GM19468 (cell line): ENCODE results near the gene MRPL10.

ENCODE experiments used
- ATAC-seq: cut with Tn5 transposase; IDR thresholded peaks from one replicate; pipeline ENCODE4 v1.9.1; 2021; ENCODE audit warnings: mild to moderate bottlenecking, moderate library complexity, moderate number of reproducible peaks; ENCODE audit not compliant: unreplicated experiment; ENCODE audit errors: extremely low read depth

The MRPL10 gene

GRCh38 chr17:47841488-47842291, 10.3 kb upstream of the MRPL10 start:
- no peak for ATAC-seq

- peak; percentile 57 for ATAC-seq
Observed at GRCh38 chr17:47840742-47841487, 9.6 kb upstream of the MRPL10 start, which contains the start of gene SCRN2. Gene SCRN2 (minus strand): TSS chr17:47841273. CDS start chr17:47840843, 430 bp downstream.

GRCh38 chr17:47840001-47840741, 8.8 kb upstream of the MRPL10 start:
- no peak for ATAC-seq

- ATAC-seq: no peak
Observed at GRCh38 chr17:47839071-47839470, 7.7 kb upstream of the MRPL10 start.

- ATAC-seq: no peak
Observed at GRCh38 chr17:47838636-47839035, 7.3 kb upstream of the MRPL10 start.

- ATAC-seq: no peak
Observed at GRCh38 chr17:47837401-47838039, 6.2 kb upstream of the MRPL10 start.

GRCh38 chr17:47836601-47837000, 5.3 kb upstream of the MRPL10 start:
- ATAC-seq: no peak

- ATAC-seq: no peak
Observed at GRCh38 chr17:47834756-47835155, 3.4 kb upstream of the MRPL10 start.

- ATAC-seq: no peak
Observed at GRCh38 chr17:47831934-47832327, 590 bp upstream of the MRPL10 start.

GRCh38 chr17:47830396-47831002, 842 bp downstream of the MRPL10 start:
- no peak for ATAC-seq

GRCh38 chr17:47829870-47830269, 1.5 kb downstream of the MRPL10 start:
- ATAC-seq: no peak

GRCh38 chr17:47823519-47823918, 7.8 kb downstream of the MRPL10 start:
- no peak for ATAC-seq

- ATAC-seq: no peak
Observed at GRCh38 chr17:47822785-47823184, 8.6 kb downstream of the MRPL10 start.

- ATAC-seq: peak; percentile 24
Observed at GRCh38 chr17:47821424-47822391, 9.6 kb downstream of the MRPL10 start, which contains the start of gene OSBPL7. Gene OSBPL7 (minus strand): TSS chr17:47821794. CDS start chr17:47820278, 1,516 bp downstream.

GRCh38 chr17:47821031-47821423, 10.3 kb downstream of the MRPL10 start:
- no peak for ATAC-seq

- no peak for ATAC-seq
Observed at GRCh38 chr17:47820033-47820789, 11.1 kb downstream of the MRPL10 start.

GRCh38 chr17:47819475-47819874, 11.9 kb downstream of the MRPL10 start:
- no peak for ATAC-seq
